GM19238 (cell line): ENCODE measurements around the gene DCLRE1B.

Source experiments
- DNase-seq: peaks from one replicate; pipeline ENCODE4 v3.0.0; 2011; ENCODE audit warnings: low spot score; ENCODE audit not compliant: insufficient read length

The DCLRE1B gene

DNA sequence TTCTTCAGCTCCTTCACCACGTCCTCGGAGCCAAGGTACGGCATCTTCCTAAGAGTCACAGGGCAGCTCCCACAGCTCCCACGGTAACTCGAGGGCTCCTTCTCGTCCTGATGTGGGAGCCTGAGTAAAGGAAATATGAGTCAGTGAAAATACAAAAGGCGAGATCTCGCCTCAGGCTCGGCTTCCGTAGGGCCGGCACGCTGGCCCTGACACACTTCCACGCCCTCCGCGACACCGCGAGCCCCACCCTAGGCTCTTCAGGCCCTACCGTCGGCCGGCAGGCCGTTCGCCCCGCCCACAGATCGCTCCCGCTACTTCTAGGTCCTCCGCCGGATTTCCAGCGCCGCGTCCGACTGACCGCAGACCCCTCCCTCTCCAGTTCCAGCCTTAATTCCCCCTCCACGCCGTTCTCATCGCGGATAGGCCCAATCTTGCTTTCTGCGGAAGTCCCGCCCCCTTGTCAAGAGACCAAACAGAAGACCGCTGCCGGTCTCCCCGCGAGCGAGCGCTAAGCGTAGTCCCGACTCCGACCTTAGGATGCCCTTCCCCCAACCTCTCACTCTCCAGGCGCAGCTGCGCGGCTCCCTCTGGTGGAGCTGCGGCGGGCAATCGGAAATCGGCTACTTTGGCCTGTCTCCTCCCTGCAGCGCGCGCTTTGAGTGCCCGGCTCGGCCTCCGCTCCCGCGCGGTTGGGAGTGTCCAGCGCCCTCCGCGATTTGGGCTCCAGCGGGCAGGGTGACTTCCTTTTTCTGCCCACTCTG lies at the start of gene DCLRE1B, which contains the start of gene AP4B1:
DCLRE1B (plus strand) TSS at position 653 of the 761 bp plus-strand sequence. CDS start 261 bp downstream, outside the sequence.
AP4B1 (minus strand) TSS at position 126 of the 761 bp plus-strand sequence; CDS start at position 44, 82 bp downstream.
- peak; percentile 91 for DNase-seq

DNA sequence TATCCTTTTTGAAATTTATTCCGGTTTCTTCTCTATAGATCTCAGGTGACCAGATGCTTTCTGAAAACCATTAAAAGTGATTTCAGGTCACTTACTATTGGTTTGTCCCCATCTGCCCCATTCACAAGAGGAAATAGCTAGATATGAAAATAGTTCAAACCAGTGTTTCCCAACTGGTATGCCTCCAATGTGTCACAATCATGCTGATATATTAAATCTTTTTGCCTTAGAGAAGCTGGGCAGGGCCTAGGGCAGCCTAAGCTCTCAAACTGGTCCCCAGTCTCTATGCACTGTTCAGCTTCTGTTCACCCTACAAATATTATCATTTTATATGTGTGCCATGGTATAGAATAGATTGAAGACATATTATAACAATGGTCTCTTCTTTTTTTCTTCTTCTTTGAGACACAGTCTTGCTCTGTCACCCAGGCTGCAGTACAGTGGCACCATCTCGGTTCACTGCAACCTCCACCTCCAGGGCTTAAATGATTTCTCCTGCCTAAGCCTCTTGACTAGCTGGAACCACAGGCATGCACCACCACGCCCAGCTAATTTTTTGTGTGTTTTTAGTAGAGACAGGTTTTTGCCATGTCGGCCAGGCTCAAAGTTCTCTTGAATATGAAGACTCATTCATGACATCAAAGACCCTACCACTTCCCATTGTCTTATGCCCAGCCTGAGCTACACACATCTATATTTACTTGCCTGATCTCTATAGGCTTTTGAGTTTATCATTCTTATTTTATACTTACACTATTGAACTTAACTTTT lies 49.3 kb upstream of the DCLRE1B start:
- no peak for DNase-seq

DNA sequence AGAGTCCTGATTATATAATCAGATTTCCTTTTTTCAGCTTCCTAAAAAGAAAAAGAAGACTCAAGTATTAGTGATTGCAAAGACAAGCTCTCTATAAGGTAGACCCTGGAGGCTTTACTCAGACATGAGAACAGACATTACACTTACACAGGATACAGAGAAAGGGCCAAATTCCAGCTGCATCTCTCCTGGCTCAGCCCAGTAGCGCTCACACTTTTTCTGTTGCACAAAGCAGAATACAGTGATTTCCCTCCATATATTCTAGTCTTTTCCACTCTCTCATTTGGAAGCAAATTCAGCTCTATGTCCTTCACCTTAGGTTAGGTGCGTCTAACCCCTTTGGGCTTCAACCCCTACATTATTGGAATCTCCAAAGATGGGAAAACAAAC lies 48.7 kb upstream of the DCLRE1B start:
- no peak for DNase-seq

DNA sequence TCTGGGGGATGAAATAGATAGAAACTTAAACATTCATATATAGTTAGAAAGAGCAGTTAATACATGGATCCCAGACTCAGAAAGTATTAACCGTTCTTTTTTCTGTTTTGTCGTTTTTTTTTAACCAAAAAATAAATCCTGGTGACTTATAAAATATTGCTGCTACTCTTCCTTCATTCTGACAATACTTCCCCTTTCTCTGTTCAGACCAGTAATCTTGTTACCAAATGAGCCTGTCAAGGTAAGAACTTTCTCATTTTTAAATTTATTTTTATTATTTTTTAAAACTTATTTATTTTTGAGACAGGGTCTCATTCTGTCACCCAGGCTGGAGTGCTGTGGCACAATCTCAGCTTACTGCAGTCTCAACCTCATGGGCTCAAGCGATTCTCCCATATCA lies 47.4 kb upstream of the DCLRE1B start:
- DNase-seq = no peak

DNA sequence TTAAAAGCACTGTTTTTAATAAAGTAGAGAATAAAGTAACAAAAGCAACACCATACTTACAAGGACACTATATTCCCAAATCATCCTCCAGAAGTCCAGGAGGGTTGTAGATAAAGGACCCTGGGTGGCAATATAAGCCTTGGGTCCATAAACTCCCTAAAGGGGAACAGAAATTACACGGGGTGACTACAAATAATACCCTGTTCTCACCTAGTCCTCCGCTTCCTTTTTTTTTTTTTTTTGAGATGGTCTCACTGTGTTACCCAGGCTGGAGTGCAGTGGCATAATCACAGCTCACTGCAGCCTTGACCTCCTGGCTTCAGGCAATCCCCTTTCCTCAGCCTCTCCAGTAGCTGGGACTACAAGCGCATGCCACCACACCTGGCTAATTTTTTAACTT lies 46.7 kb upstream of the DCLRE1B start:
- DNase-seq = no peak

DNA sequence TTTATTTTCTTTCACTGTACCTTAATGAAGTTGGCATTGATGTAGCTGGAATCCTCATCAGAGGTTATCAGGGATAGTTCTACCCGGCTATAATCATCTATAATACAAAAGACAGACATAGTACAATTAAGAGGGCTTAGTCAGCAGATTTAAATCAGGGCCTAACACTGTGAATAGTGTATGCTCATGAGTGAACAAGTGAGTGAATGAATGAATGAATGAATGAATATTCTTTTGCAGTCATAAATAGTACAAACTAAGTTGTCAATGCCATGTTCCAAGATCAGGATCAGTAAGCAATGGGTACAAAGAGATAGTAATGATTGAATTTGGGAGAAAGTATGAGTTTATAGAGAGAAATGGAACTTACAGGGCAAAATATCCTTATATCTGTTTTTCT lies 46.1 kb upstream of the DCLRE1B start:
- DNase-seq = no peak

DNA sequence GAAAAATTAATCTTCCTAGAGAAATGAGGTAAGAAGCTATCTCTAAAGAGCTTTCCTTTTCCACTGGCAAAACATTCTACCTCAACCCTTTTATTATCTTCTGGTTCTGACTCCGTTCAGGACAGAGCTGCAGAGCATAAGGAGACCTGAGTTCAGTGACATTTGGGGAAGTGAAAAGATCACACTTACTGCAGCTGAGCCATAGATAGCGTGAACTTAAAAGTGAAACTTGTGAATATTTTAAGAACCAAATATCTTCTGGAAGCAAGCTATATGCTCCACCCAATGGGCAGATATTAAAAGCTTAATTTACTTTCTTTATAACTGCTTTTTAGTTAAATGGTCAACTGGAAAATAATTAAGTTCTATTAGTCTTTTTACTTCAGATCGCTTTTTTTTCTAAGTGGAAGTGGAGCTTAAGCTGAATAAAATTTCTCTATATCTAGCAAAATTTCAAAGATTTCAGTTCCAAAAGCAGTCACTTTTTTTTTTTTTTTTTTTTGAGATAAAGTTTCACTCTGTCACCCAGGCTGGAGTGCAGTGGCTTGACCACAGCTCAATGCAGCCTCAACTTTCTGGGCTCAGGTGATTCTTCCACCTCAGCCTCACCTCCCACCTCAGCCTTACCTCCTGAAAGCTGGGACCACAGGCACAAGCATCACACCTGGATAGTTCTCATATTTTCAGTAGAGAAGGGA lies 45.5 kb upstream of the DCLRE1B start:
- DNase-seq = no peak

DNA sequence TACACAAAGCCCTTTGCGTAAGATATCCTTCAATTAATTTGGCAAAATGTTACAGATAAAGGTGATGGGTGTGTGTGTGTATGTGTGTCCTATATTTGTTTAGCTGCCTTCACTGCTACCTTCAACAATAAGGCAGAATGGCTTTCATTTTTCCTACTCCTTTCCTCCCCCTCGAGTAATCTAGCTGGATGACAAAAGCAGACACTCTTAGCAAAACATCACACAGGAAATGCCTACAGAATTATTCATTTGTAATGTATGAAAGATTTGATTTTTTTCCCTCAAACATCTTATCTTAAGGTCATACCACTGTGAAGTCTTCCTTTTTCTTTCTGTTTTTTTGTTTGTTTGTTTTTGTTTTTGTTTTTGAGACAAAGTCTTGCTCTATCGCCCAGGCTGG lies 44.2 kb upstream of the DCLRE1B start:
- DNase-seq = no peak

DNA sequence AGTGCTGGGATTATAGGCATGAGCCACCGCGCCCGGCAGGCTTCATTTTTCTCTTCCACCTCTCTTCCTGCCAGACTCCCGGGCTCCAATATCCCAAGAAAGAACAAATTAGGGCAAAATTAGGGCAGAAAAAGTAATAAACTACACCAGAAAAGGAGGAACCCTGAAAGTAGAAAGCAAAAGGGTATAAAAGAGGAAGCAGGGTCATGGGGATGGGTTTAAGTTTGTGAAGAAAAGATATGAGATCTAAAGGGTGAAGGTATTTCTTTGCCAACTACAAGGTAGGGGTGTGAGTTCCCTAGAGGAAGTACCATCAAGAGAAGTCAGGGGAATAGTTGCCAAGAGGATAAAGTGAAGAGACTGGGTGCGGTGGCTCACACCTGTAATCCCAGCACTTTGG lies 43.5 kb upstream of the DCLRE1B start:
- DNase-seq = no peak

DNA sequence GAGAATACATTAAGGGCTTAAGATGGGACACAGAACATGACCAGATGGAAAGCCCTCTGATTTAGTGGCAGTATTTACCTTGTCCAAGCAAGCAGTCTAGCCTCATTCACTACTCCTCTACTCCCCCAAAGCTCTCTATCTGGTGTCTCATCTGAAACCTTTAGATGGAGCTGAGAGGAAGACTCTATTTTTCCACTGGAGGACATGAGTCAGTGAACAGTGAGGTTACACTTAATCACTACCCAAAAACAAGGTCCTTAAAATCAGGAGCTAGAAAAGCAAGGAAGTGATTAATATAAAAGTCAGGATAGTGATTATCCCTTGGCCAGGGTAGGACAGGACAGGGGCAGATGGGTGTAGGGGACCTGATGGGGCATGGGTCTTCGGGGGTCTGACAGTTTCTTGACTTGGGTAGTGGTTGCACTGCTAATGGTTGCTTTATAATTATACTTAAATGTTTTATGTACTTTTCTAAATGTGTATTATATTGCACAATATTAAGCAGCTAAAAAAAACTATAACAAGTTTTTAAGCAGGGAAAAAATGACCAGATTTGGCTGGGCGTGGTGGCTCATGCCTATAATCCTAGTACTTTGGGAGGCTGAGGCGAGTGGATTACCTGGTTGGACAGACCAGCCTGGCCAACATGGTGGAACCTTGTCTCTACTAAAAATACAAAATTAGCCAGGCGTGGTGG lies 36.6 kb upstream of the DCLRE1B start:
- DNase-seq = no peak

DNA sequence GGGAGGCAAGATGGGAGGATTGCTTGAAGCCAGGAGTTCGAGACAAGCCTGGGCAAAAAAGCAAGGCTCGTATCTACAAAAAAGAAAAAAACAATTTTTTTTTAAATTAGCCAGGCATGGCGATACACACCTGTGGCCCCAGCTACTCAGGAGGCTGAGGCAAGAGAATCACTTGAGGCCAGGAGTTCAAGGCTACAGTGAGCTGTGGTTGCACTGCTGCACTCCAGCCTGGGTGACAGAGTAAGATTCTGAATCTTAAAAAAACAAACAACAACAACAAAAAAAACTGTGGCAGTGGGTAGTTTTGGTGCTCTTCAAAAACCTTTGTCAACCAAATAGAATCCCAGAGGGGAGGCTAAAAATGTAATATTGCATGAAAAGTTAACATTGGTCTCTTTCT lies 34.3 kb upstream of the DCLRE1B start:
- DNase-seq = no peak

DNA sequence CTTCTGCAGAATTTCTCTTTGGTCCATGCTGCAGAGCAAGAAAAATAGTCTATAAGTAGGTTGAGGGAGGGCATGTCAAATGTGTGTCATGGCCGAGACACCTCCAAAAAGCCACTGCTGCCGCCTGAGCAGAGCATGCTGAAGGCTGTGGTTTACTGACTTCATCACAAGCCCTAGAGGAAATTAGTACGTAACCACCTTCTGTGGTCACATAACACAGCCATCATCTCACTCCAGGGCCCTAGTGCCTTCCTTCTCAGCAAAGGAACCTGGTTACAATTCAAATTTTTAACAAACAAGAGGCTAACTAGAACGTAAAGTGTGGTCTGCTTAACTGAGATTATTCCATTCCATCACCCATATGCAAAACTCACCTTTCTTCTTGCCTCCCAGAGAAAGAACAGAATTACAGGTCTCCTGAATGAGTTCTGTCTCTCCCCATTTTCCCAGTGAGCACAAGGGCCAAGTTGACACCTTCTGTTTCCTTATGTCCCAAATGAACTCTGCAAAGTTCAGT lies 33.5 kb upstream of the DCLRE1B start, which contains the start of gene PTPN22:
PTPN22 (minus strand) TSS at position 116 of the 517 bp plus-strand sequence.
- no peak for DNase-seq

DNA sequence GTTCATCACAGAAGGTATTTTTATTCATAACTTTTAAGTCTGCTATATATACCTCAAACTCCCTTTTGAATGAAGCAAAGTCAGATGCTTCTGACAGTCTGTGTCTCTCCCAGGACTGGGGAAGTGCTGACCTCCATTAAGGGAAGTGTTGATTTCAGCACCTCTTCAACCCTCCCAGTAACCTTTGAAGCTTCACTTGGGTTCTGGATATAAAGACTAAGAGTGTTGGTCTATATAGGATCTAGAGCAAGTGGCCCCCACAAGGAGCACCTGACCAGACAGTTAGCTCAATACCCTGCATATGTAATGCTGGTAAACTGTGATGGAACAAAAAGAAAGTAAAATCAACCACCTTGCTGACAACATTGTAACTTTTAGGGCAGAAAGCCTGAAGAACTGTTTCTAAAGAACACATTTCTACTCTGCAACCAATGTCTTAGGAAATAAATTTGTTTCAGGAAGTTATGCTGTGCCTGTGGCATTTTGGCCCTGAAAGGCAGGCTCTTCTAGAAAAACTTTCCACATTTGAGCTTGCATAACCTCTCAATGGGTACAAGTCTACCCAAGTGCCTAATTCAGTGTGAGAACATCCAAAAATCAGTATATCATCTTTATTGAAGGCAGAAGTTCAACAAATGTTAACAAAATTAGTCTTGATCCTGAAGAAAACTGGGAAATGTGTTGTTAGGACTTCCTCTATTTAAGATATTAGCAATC lies 32.7 kb upstream of the DCLRE1B start:
- DNase-seq = no peak

DNA sequence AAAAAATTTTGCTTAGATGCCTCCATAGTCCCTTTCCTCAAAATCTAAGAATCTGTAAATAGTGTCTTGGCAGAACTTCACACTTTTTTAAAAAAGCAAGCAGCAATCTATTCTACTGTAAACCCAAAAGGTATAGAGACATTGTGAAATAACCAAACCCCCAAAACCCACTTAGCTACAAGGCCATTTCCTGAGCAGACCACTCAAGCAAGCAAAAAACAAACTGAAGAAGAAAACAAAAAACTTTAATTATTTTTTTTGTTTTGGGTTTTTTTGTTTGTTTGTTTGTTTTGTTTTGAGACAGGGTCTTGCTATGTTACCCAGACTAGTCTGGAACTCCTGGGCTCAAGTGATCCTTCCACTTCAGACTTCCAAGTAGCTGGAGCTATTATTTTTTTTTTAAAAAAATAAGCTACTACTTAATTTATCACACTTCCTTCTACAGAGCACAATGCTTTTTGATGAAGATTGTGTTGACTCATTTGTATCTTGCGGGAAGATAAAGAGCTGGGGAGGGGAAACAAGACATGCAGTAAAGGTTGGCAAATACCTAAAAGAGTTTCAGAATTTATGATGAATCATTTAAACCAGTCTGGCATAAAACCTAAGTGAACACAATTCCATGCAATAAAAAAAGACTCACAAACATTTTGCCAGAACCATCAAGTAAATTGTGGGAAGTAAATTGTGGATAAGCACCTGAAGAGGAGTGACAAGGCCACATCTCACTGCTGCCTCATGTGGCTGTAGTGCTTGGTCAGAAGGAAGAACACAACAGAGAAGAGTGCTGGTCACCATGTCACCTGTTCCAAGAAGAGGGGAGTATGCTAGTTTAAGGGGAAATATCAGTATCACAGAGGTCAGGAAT lies 30.9 kb upstream of the DCLRE1B start:
- no peak for DNase-seq

DNA sequence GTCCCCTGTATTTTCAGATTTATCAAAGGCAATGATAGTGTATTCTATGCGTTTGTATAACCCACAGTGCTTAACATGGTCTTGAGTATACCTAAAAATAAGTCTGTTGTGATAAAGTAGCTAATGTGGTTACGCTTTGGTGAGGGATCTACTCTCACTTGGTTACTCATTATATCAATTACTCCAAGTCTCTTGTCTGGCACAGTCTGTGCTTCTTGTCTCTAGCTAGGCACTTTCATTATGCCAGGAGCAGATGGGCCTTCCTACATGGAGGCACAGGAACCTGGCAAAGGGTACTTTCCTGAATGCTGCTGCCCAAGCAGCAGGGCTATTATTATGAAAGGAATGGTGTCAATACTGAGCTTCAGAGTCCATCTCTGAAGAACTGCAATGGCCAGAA lies 29.4 kb upstream of the DCLRE1B start:
- DNase-seq = no peak

DNA sequence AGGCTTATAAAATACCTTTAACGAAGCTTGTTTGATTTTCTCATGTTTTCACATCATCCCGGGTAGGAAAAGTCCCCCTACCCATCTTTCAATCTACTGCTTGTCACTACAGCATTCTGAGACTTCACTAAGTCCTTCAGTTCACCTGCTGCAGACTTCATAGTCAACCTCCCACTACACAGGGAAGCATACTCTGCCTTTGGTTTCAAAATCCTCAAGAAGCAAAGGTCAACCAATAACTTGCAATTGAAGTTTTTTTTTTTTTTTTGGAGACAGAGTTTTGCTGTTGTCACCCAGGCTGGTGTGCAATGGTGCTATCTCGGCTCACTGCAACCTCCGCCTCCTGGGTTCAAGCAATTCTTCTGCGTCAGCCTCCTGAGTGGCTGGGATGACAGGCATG lies 28.9 kb upstream of the DCLRE1B start:
- DNase-seq = no peak

DNA sequence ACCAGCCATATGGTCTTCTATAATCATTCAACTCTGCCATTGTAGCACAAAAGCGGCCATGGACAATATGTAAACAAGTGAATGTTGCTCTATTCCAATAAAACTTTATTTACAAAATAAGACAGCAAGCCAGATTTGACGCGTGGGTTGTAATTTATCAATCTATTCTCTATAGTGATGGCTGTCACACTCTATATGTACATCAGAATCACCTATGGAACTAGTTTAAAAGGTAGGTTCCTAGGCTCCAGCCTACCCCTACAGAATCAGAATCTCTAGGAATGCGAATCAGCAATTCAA lies 25.4 kb upstream of the DCLRE1B start:
- DNase-seq = no peak

DNA sequence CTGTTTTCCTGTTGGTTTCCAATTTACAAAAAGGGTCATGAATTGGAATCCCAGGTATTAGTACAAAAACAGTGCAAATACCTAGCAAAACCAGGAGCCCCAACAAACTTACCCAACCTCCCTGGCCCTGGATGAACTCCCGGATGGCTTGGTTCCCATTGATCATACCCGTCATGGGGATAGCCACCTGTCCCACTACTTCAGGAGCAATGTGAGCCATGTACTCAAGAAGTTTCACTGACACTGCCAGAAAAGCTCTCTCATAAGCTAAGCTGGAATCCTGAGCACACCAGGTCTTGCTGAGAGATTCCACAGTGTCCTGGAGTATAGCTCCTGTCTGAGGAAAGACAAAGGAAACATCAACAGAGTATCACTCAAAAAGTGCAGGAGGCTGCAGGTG lies 23.5 kb upstream of the DCLRE1B start:
- no peak for DNase-seq
